CD14-positive monocyte (primary cell): Measurements from ENCODE around the gene KXD1. TPM values are rescaled to one million over a fixed set of nuclear protein-coding genes. Genes with fewer than 3 reads are reported as not detected.
"Not testable (repeated sequence)": the region's sequence is repeated elsewhere in the genome, so short reads cannot be mapped to it uniquely, and the experiment has no call there.

Source experiments
- DNase-seq, 3 donors: peaks; one replicate each; pipeline ENCODE4 v3.0.0-alpha.2; 2011 to 2022
- H2AFZ ChIP-seq: 2 replicates; pipeline ENCODE4 v1.6.0; 2012; ENCODE audit warnings: mild to moderate bottlenecking, low read depth, low read length, inconsistent platforms; ENCODE audit not compliant: insufficient read depth, poor library complexity, severe bottlenecking
- H3K27ac ChIP-seq, 2 donors: 1 replicate in 1 of 2; 2 replicates in 1 of 2; pipeline ENCODE4 v1.5.1; 2012 to 2013; ENCODE audit warnings: low read length in 2 of 2, control low read depth in 1 of 2, inconsistent platforms in 1 of 2, low read depth in 1 of 2, mild to moderate bottlenecking in 1 of 2
- H3K27me3 ChIP-seq, 2 donors: one replicate each; pipeline versions ENCODE4 v1.6.0 to v1.6.1; 2011 to 2013; ENCODE audit warnings: low read length in 2 of 2; ENCODE audit not compliant: control insufficient read depth in 2 of 2, insufficient read depth in 2 of 2
- H3K36me3 ChIP-seq, 2 donors: replicated peaks in 1 of 2; 1 replicate in 1 of 2; 2 replicates in 1 of 2; pipeline versions ENCODE4 v1.5.1 to v1.6.1; 2012 to 2013; ENCODE audit warnings: low read length in 2 of 2, control low read depth in 1 of 2, inconsistent platforms in 1 of 2, mild to moderate bottlenecking in 1 of 2; ENCODE audit not compliant: insufficient read depth in 2 of 2, control insufficient read depth in 1 of 2
- H3K4me1 ChIP-seq, 2 donors: 1 replicate in 1 of 2; 2 replicates in 1 of 2; pipeline versions ENCODE4 v1.5.1 to v1.6.1; 2012 to 2013; ENCODE audit warnings: low read length in 2 of 2, control low read depth in 1 of 2, inconsistent platforms in 1 of 2, mild to moderate bottlenecking in 1 of 2, moderate library complexity in 1 of 2; ENCODE audit not compliant: insufficient read depth in 2 of 2, control insufficient read depth in 1 of 2
- H3K4me2 ChIP-seq: replicated peaks from 2 replicates; pipeline ENCODE3; 2012; ENCODE audit warnings: low read length, moderate library complexity, mild to moderate bottlenecking; ENCODE audit not compliant: poor library complexity, severe bottlenecking; ENCODE audit errors: extremely low read depth
- H3K4me3 ChIP-seq, 3 experiments: fragments of 200-600 bp in 1 of 3; sonication (generic) in 1 of 3; replicated peaks in 1 of 3; 1 replicate in 2 of 3; 2 replicates in 1 of 3; pipeline ENCODE4 v1.5.1; 2011 to 2013; ENCODE audit warnings: low read length in 3 of 3, mild to moderate bottlenecking in 3 of 3, control low read depth in 2 of 3, low read depth in 2 of 3, inconsistent platforms in 1 of 3, moderate library complexity in 1 of 3
- H3K79me2 ChIP-seq: 2 replicates; pipeline ENCODE4 v1.6.0; 2012; ENCODE audit warnings: mild to moderate bottlenecking, control low read depth, inconsistent platforms, low read length, moderate library complexity; ENCODE audit not compliant: insufficient read depth
- H3K9ac ChIP-seq: 2 replicates; pipeline ENCODE4 v1.6.0; 2017; ENCODE audit warnings: low read length, mild to moderate bottlenecking; ENCODE audit not compliant: insufficient read depth, poor library complexity, severe bottlenecking
- H3K9me3 ChIP-seq, 2 donors: replicated peaks in 1 of 2; 1 replicate in 1 of 2; 2 replicates in 1 of 2; pipeline versions ENCODE4 v1.5.1 to v1.6.1; 2012 to 2013; ENCODE audit warnings: low read length in 2 of 2, control low read depth in 1 of 2; ENCODE audit not compliant: control insufficient read depth in 1 of 2, insufficient read depth in 1 of 2
- H4K20me1 ChIP-seq: 2 replicates; pipeline ENCODE4 v1.6.0; 2012; ENCODE audit warnings: mild to moderate bottlenecking, low read length, control low read depth, moderate library complexity; ENCODE audit not compliant: insufficient read depth
- H3K27ac Mint-ChIP-seq, 7 donors: one replicate each; pipeline ENCODE4 v1.8.0; 2020; ENCODE audit warnings: mild to moderate bottlenecking in 7 of 7, mixed read lengths in 7 of 7, moderate library complexity in 6 of 7, inconsistent platforms in 2 of 7
- H3K27me3 Mint-ChIP-seq, 3 donors: one replicate each; pipeline ENCODE4 v1.8.0; 2021 to 2022; ENCODE audit warnings: low read depth in 3 of 3, mild to moderate bottlenecking in 3 of 3, mixed read lengths in 3 of 3, moderate library complexity in 3 of 3, inconsistent platforms in 1 of 3
- H3K36me3 Mint-ChIP-seq, 2 donors: one replicate each; pipeline ENCODE4 v1.8.0; 2020; ENCODE audit warnings: mixed read lengths in 2 of 2, inconsistent platforms in 1 of 2, mild to moderate bottlenecking in 1 of 2
- H3K4me1 Mint-ChIP-seq: one replicate; pipeline ENCODE4 v1.8.0; 2020; ENCODE audit warnings: mild to moderate bottlenecking, mixed read lengths
- H3K4me3 Mint-ChIP-seq, 2 donors: one replicate each; pipeline ENCODE4 v1.8.0; 2020; ENCODE audit warnings: mild to moderate bottlenecking in 2 of 2, mixed read lengths in 2 of 2, moderate library complexity in 1 of 2
- H3K9me3 Mint-ChIP-seq, 7 donors: one replicate each; pipeline ENCODE4 v1.8.0; 2020 to 2022; ENCODE audit warnings: mixed read lengths in 7 of 7, mild to moderate bottlenecking in 6 of 7, moderate library complexity in 6 of 7, inconsistent platforms in 2 of 7
- WGBS: methylation state at CpG from one replicate; pipeline ENCODE4 v1.1.5; 2013; ENCODE audit warnings: missing lambda C conversion rate; ENCODE audit not compliant: insufficient coverage; 5-methylcytosine and 5-hydroxymethylcytosine counted together
- intact Hi-C, 2 donors: fragments of 100-400 bp; cut with micrococcal nuclease; formaldehyde crosslinking; loops; one replicate each; pipeline versions ENCODE4 v1.15.0 to v1.15.1; 2023
- polyA plus RNA-seq, 3 donors: library from polyadenylated mRNA; depleted of rRNA in 1 of 3; unstranded in 2 of 3; stranded (reverse) in 1 of 3; fragments of 300-500 nt in 2 of 3; fragments of >200 nt in 1 of 3; fragmentation: Illumina TruSeq in 2 of 3; gene quantifications; 1 replicate in 2 of 3; 2 replicates in 1 of 3; pipeline ENCODE4 v1.2.3, GENCODE V29; 2012 to 2021
- TF ChIP-seq, protein P1 (sequence below): fragments of 200-600 bp; IDR thresholded peaks from one replicate; pipeline ENCODE4 v1.8.0; 2022; ENCODE audit warnings: antibody characterized with exemption, mild to moderate bottlenecking

Gene KXD1
- polyA plus RNA-seq, 3 donors = 74.4 to 194 (median 87.9) TPM

DNA sequence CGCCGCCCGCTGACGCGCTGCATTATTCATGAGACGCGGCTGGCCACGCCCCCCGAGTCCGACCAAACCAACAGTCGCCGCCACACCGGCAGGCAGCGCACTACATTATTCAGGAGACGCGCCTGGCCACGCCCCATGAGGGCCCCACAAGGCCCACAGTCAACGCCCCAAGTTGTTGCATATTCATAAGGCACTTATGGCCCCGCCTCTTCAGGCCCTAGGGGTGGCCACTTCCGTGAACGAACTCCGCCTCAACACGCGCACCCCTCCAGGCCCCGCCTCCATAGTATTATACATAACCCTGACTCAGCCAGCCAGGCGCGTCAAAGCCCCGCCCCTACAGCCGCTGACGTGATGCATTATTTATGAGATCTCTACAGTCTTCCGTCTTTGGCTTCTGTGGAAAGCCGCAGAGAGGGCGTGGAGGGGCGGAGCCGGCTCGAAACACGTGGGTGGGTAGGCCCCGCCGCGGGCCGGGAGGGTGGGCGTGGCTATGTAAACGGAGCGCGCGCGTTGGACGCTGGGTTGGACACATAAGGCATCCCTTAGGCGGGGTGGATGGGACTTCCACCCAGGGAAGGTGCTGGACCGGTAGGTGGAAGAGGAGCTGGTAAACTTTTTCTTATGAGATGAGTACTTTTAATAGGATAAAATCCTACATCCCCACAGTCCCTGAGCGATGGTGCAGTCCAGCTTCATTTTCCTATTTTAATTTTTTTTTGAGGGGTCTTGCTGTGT is 35.4 kb upstream of the KXD1 start:
- no peaks in the 10 kb centered on the region for H3K36me3 ChIP-seq
- Mint-ChIP-seq H3K4me1 (peaks cover 41% of the 10 kb centered on the region), H3K27me3 (peaks cover 0 to 2% (median 0%) of the 10 kb centered on the region in 3 donors), H3K36me3 (peaks cover 2 to 4% of the 10 kb centered on the region in 2 donors), H3K4me3 (peak overlapping the region; percentile 95 to 100), H3K9me3 (peaks cover 0 to 3% (median 0%) of the 10 kb centered on the region in 7 donors), H3K27ac (peak overlapping the region; percentile 92 to 100 (median 97))
- peak overlapping the region in 2 of 3 experiments; percentile 84 to 98 for H3K4me3 ChIP-seq
- H3K27me3 ChIP-seq = no peaks in the 10 kb centered on the region
- peaks cover 44% of the 10 kb centered on the region for H4K20me1 ChIP-seq
- peak overlapping the region; percentile 100 for H3K9ac ChIP-seq
- intact Hi-C loops = loop anchor here (1.0 to 5.0 kb wide), 7 partner anchors 35 to 395 kb away; partner anchors contain the start of genes KXD1 (in 2 of the 2), COPE (in 1 of the 2), DDX49 (in 1 of the 2) and KLHL26 (in 1 of the 2)
- DNase-seq = peak; percentile 100
- H3K27ac ChIP-seq = peak overlapping the region; percentile 87 to 97
- no peaks in the 10 kb centered on the region for H3K9me3 ChIP-seq
- H3K4me1 ChIP-seq = peaks cover 33 to 34% of the 10 kb centered on the region in 2 donors
- H3K4me2 ChIP-seq = peak overlapping the region; percentile 96
- TF ChIP-seq, protein P1, sequence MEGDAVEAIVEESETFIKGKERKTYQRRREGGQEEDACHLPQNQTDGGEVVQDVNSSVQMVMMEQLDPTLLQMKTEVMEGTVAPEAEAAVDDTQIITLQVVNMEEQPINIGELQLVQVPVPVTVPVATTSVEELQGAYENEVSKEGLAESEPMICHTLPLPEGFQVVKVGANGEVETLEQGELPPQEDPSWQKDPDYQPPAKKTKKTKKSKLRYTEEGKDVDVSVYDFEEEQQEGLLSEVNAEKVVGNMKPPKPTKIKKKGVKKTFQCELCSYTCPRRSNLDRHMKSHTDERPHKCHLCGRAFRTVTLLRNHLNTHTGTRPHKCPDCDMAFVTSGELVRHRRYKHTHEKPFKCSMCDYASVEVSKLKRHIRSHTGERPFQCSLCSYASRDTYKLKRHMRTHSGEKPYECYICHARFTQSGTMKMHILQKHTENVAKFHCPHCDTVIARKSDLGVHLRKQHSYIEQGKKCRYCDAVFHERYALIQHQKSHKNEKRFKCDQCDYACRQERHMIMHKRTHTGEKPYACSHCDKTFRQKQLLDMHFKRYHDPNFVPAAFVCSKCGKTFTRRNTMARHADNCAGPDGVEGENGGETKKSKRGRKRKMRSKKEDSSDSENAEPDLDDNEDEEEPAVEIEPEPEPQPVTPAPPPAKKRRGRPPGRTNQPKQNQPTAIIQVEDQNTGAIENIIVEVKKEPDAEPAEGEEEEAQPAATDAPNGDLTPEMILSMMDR = no peak
- H2AFZ ChIP-seq = no peak overlapping the region
- H3K79me2 ChIP-seq = peaks cover 46% of the 10 kb centered on the region
- under 1% methylated on average over 46 of the region's 51 CpGs for WGBS

DNA sequence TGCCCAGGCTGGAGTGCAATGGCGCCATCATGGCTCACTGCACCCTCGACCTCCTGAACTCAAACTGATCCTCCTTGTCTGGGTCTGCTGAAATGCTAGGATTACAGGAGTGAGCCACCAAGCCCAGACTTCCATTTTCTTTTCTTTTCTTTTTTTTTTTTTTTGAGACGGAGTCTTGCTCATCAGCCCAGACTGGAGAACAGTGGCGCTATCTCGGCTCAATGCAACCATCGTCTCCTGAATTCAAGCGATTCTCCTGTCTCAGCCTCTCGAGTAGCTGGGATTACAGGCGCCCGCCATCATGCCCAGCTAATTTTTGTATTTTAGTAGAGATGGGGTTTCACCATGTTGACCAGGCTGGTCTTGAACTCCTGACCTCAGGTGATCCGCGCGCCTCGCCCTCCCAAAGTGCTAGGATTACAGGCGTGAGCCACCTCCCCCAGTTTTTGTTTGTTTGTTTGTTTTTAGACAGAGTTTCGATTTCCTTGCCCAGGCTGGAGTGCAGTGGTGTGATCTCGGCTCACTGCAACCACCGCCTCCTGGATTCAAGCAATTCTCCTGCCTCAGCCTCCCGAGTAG is 34.7 kb upstream of the KXD1 start:
- Histone ChIP-seq H3K4me3 (peak overlapping the region in 1 of 3 experiments; percentile 32), H3K27ac (peak overlapping the region; percentile 37 to 69), H3K4me2 (peak overlapping the region; percentile 39), H3K79me2 (peaks cover 40% of the 10 kb centered on the region), H4K20me1 (peaks cover 38% of the 10 kb centered on the region), H3K4me1 (peaks cover 30 to 33% of the 10 kb centered on the region in 2 donors)
- H3K9me3 ChIP-seq, H3K27me3 Mint-ChIP-seq, H2AFZ ChIP-seq, H3K36me3 ChIP-seq, H3K9ac ChIP-seq, H3K9me3 Mint-ChIP-seq, H3K36me3 Mint-ChIP-seq, H3K27me3 ChIP-seq, DNase-seq: not testable (repeated sequence)
- peaks cover 38% of the 10 kb centered on the region for H3K4me1 Mint-ChIP-seq
- peak overlapping the region; percentile 55 to 100 for H3K4me3 Mint-ChIP-seq
- intact Hi-C loops = loop anchor here (1.0 to 5.0 kb wide), 7 partner anchors 34 to 394 kb away; partner anchors contain the start of genes KXD1 (in 2 of the 2), COPE (in 1 of the 2), DDX49 (in 1 of the 2) and KLHL26 (in 1 of the 2)
- peak overlapping the region; percentile 84 to 98 (median 94) for H3K27ac Mint-ChIP-seq
- 83% methylated on average over 14 of the region's 19 CpGs for WGBS
